H1 (cell line): ENCODE measurements around the gene IMPG2. TPM values are rescaled to one million over a fixed set of nuclear protein-coding genes. Genes with fewer than 3 reads are reported as not detected.

ENCODE experiments used
- CTCF ChIA-PET: fragments of 300-600 bp; sonication (Branson Sonifier 250); formaldehyde crosslinking; loops from one replicate; lab custom pipeline; 2021; ENCODE audit not compliant: partially characterized antibody; lab: Charles Lee
- POLR2A ChIA-PET: fragments of 300-600 bp; sonication (Branson Sonifier 250); formaldehyde crosslinking; loops from one replicate; lab custom pipeline; 2021; ENCODE audit warnings: inconsistent platforms; ENCODE audit not compliant: partially characterized antibody; lab: Charles Lee
- DNase-seq, 2 experiments: peaks; one replicate each; pipeline versions ENCODE4 v3.0.0 to v3.0.0-alpha.2; 2010 to 2022; ENCODE audit warnings: low spot score in 2 of 2, low read depth in 1 of 2, mixed read lengths in 1 of 2
- FAIRE-seq: peaks from 2 replicates; lab custom pipeline; 2011; peaks lifted over from hg19 to GRCh38; lab: Jason Lieb, UNC
- H2AFZ ChIP-seq: 2 replicates; pipeline ENCODE4 v1.8.1; 2012; ENCODE audit warnings: low read length, inconsistent platforms
- H2AK5ac ChIP-seq: 2 replicates; pipeline ENCODE4 v1.6.1; 2013; ENCODE audit warnings: low read depth, low read length
- H2BK120ac ChIP-seq: replicated peaks from 2 replicates; pipeline ENCODE3; 2013; ENCODE audit warnings: low read depth, low read length, inconsistent platforms
- H2BK12ac ChIP-seq: 2 replicates; pipeline ENCODE4 v1.6.1; 2013; ENCODE audit warnings: low read depth, low read length
- H2BK15ac ChIP-seq: 2 replicates; pipeline ENCODE4 v1.6.1; 2013; ENCODE audit warnings: low read length
- H2BK20ac ChIP-seq: 2 replicates; pipeline ENCODE4 v1.6.1; 2013; ENCODE audit warnings: low read length
- H2BK5ac ChIP-seq: 2 replicates; pipeline ENCODE4 v1.6.1; 2013; ENCODE audit warnings: low read depth, low read length
- H3K14ac ChIP-seq: 2 replicates; pipeline ENCODE4 v1.6.1; 2013; ENCODE audit warnings: inconsistent platforms; ENCODE audit not compliant: insufficient read length
- H3K18ac ChIP-seq: 2 replicates; pipeline ENCODE4 v1.6.1; 2013; ENCODE audit warnings: low read length; ENCODE audit errors: extremely low read depth
- H3K23ac ChIP-seq: 2 replicates; pipeline ENCODE4 v1.6.1; 2013; ENCODE audit warnings: inconsistent platforms; ENCODE audit not compliant: insufficient read length
- H3K23me2 ChIP-seq: 2 replicates; pipeline ENCODE4 v1.6.1; 2013; ENCODE audit warnings: low read depth, low read length
- H3K27ac ChIP-seq: 2 replicates; pipeline ENCODE4 v1.6.1; 2011; ENCODE audit warnings: low read depth, low read length, inconsistent platforms
- H3K27me3 ChIP-seq, 4 experiments: replicated peaks in 1 of 4; 1 replicate in 1 of 4; 2 replicates in 3 of 4; pipeline versions ENCODE4 v1.6.1 to v1.8.1; 2011 to 2013; ENCODE audit warnings: low read length in 3 of 4, mild to moderate bottlenecking in 3 of 4, inconsistent platforms in 2 of 4, mixed read lengths in 2 of 4, moderate library complexity in 1 of 4; ENCODE audit not compliant: control insufficient read depth in 3 of 4, insufficient read depth in 3 of 4; ENCODE audit errors: extremely low read depth in 1 of 4
- H3K36me3 ChIP-seq, 4 experiments: 2 replicates each; pipeline versions ENCODE4 v1.6.1 to v1.8.1; 2011 to 2013; ENCODE audit warnings: mild to moderate bottlenecking in 4 of 4, low read length in 3 of 4, moderate library complexity in 2 of 4, control low read depth in 1 of 4, inconsistent platforms in 1 of 4; ENCODE audit not compliant: insufficient read depth in 4 of 4, control insufficient read depth in 2 of 4
- H3K4ac ChIP-seq: replicated peaks from 2 replicates; pipeline ENCODE3; 2013; ENCODE audit warnings: low read length, low read depth, mixed read lengths, inconsistent platforms; ENCODE audit not compliant: insufficient read length
- H3K4me1 ChIP-seq, 4 experiments: replicated peaks in 1 of 4; 1 replicate in 1 of 4; 2 replicates in 3 of 4; pipeline versions ENCODE4 v1.6.1 to v1.8.1; 2011 to 2013; ENCODE audit warnings: low read length in 3 of 4, inconsistent platforms in 2 of 4, mixed read lengths in 1 of 4; ENCODE audit not compliant: insufficient read depth in 4 of 4, control insufficient read depth in 3 of 4
- H3K4me2 ChIP-seq, 2 experiments: 2 replicates each; pipeline versions ENCODE4 v1.6.1 to v1.8.1; 2011 to 2013; ENCODE audit warnings: low read depth in 2 of 2, low read length in 2 of 2, control low read depth in 1 of 2, inconsistent platforms in 1 of 2, mild to moderate bottlenecking in 1 of 2; ENCODE audit not compliant: insufficient read depth in 1 of 2
- H3K4me3 ChIP-seq, 4 experiments: fragments of 200-600, 300-600 bp in 1 of 4; sonication (generic), shearing (Covaris generic), sonication (Bioruptor Twin) in 1 of 4; 2 replicates each; pipeline versions ENCODE4 v1.5.1 to v1.8.1; 2011 to 2016; ENCODE audit warnings: low read length in 4 of 4, low read depth in 3 of 4, control low read depth in 2 of 4, inconsistent platforms in 2 of 4, mild to moderate bottlenecking in 2 of 4, mixed read lengths in 1 of 4, moderate library complexity in 1 of 4; ENCODE audit not compliant: insufficient read depth in 2 of 4; ENCODE audit errors: extremely low read depth in 1 of 4
- H3K56ac ChIP-seq: replicated peaks from 2 replicates; pipeline ENCODE3; 2013; ENCODE audit warnings: low read depth, mild to moderate bottlenecking, mixed read lengths, low read length, inconsistent platforms; ENCODE audit not compliant: insufficient read length
- H3K79me1 ChIP-seq: 2 replicates; pipeline ENCODE4 v1.6.1; 2013; ENCODE audit warnings: low read depth, low read length, control low read depth
- H3K79me2 ChIP-seq, 2 experiments: 2 replicates each; pipeline versions ENCODE4 v1.6.1 to v1.8.1; 2012 to 2013; ENCODE audit warnings: low read length in 2 of 2, mild to moderate bottlenecking in 2 of 2, inconsistent platforms in 1 of 2; ENCODE audit not compliant: insufficient read depth in 2 of 2, control insufficient read depth in 1 of 2
- H3K9ac ChIP-seq, 4 experiments: replicated peaks in 1 of 4; 1 replicate in 1 of 4; 2 replicates in 3 of 4; pipeline versions ENCODE4 v1.6.1 to v1.8.1; 2011 to 2013; ENCODE audit warnings: low read depth in 3 of 4, low read length in 3 of 4, control low read depth in 2 of 4, mild to moderate bottlenecking in 2 of 4, moderate library complexity in 2 of 4, inconsistent platforms in 1 of 4; ENCODE audit errors: extremely low read depth in 1 of 4
- H3K9me3 ChIP-seq, 2 experiments: 2 replicates each; pipeline versions ENCODE4 v1.6.1 to v1.8.1; 2012 to 2013; ENCODE audit warnings: mild to moderate bottlenecking in 2 of 2, moderate library complexity in 2 of 2, control low read depth in 1 of 2, inconsistent platforms in 1 of 2, low read depth in 1 of 2, low read length in 1 of 2, mixed read lengths in 1 of 2; ENCODE audit not compliant: insufficient read depth in 2 of 2
- H4K20me1 ChIP-seq, 2 experiments: replicated peaks in 1 of 2; 2 replicates each; pipeline versions ENCODE3 to v1.8.1; 2011 to 2013; ENCODE audit warnings: inconsistent platforms in 2 of 2, low read length in 2 of 2, mild to moderate bottlenecking in 1 of 2; ENCODE audit not compliant: insufficient read depth in 2 of 2, control insufficient read depth in 1 of 2
- H4K5ac ChIP-seq: 2 replicates; pipeline ENCODE4 v1.6.1; 2013; ENCODE audit warnings: low read length, low read depth, mixed read lengths, inconsistent platforms; ENCODE audit not compliant: insufficient read length
- H4K8ac ChIP-seq: 2 replicates; pipeline ENCODE4 v1.8.0; 2013; ENCODE audit warnings: mild to moderate bottlenecking, moderate library complexity, low read length, inconsistent platforms; ENCODE audit not compliant: insufficient read depth; ENCODE audit errors: extremely low read depth
- H4K91ac ChIP-seq: replicated peaks from 2 replicates; pipeline ENCODE3; 2013; ENCODE audit warnings: low read length, mixed read lengths, inconsistent platforms; ENCODE audit not compliant: insufficient read length
- MAFK ChIP-seq: IDR thresholded peaks from 2 replicates; pipeline ENCODE4 v1.6.1; 2012; ENCODE audit warnings: low read depth, mild to moderate bottlenecking, improper control_type of control experiment, low read length
- WGBS, 2 experiments: shearing (Covaris generic) in 1 of 2; methylation state at CpG; one replicate each; pipeline versions ENCODE4 v1.1.6 to v1.1.7; 2013 to 2015; ENCODE audit warnings: low lambda C conversion rate in 2 of 2, mixed read lengths in 2 of 2, inconsistent platforms in 1 of 2, low coverage in 1 of 2, missing lambda C conversion rate in 1 of 2; ENCODE audit not compliant: insufficient replicate concordance in 2 of 2, insufficient coverage in 1 of 2, insufficient read length in 1 of 2; ENCODE audit errors: extremely low coverage in 1 of 2, missing lambda C conversion rate in 1 of 2; 5-methylcytosine and 5-hydroxymethylcytosine counted together
- polyA plus RNA-seq, 7 experiments: library from polyadenylated mRNA; depleted of rRNA in 3 of 7; stranded (reverse) in 5 of 7; unstranded in 2 of 7; fragments of >200 nt in 5 of 7; fragments of 200-250 nt in 2 of 7; gene quantifications; 1 replicate in 5 of 7; 2 replicates in 1 of 7; 4 replicates in 1 of 7; pipeline versions ENCODE4 v1.2.1 to v1.2.3, GENCODE V29; 2011 to 2013; ENCODE audit warnings: missing spikeins in 2 of 7, mixed read lengths in 2 of 7
- total RNA-seq: library from RNA; stranded (reverse); fragmentation: NEBNext Ultra II Directional; extraction: Animal tissue kit (Norgen Biotek cat#: 25700); gene quantifications from 2 replicates; pipeline ENCODE4 v1.2.1, GENCODE V29; 2021

Gene IMPG2
- total and polyA plus RNA-seq, 2 of the 8 experiments (the other 6 are each of a cell fraction or from before 2014, with no cell fraction given) = 0.03 to 0.06 TPM

- Histone ChIP-seq H3K4me2 (no peak overlapping the region), H3K9ac (no peak overlapping the region), H2BK15ac (no peak overlapping the region), H3K36me3 (no peaks in the 10 kb centered on the region), H3K18ac (no peak overlapping the region), H3K9me3 (no peaks in the 10 kb centered on the region), H2BK120ac (no peak overlapping the region), H3K79me2 (no peaks in the 10 kb centered on the region)
- POLR2A ChIA-PET = no interaction called here
- no peak for FAIRE-seq
- no peak for TF ChIP-seq MAFK
- TF ChIP-seq, all 59 proteins: peak for 0
- H4K91ac ChIP-seq = no peak overlapping the region
- H3K4me3 ChIP-seq = no peak overlapping the region
- no peaks in the 10 kb centered on the region for H3K27me3 ChIP-seq
- no peak overlapping the region for H4K8ac ChIP-seq
- H2AFZ ChIP-seq = no peak overlapping the region
- no peak overlapping the region for H2BK5ac ChIP-seq
- no peaks in the 10 kb centered on the region for H3K79me1 ChIP-seq
- H2BK12ac ChIP-seq = no peak overlapping the region
- no peak overlapping the region for H4K5ac ChIP-seq
- no peak overlapping the region for H3K23ac ChIP-seq
- no peaks in the 10 kb centered on the region for H4K20me1 ChIP-seq
- no peak overlapping the region for H3K4ac ChIP-seq
- no peaks in the 10 kb centered on the region for H3K4me1 ChIP-seq
- no peak overlapping the region for H3K56ac ChIP-seq
- H2AK5ac ChIP-seq = no peak overlapping the region
- 92% methylated on average over 5 of the region's 5 CpGs; no CpG with 5 or more reads in 1 of the 2 experiments for WGBS, 2 experiments
- H2BK20ac ChIP-seq = no peak overlapping the region
- CTCF ChIA-PET = interaction anchor here (1.2 kb wide), 1 partner anchor 291 kb away, joined by 9 read pairs; no protein-coding TSS in a partner anchor
- no peak overlapping the region for H3K14ac ChIP-seq
- no peaks in the 10 kb centered on the region for H3K23me2 ChIP-seq
- DNase-seq = no peak
- H3K27ac ChIP-seq = no peak overlapping the region
Observed at GRCh38 chr3:101183151-101183550, 137.2 kb downstream of the IMPG2 start.
